Stimulated activated naive CD8-positive, alpha-beta T cell treated with anti-CD3 and anti-CD28 coated beads, Interleukin-15, amount 100 ng/mL, for 72 hours (primary cell): Measurements from ENCODE around the gene CCT8.
"Not testable (repeated sequence)": the region's sequence is repeated elsewhere in the genome, so short reads cannot be mapped to it uniquely, and the experiment has no call there.

Experiments used
- ATAC-seq: fragments of 150-1000 bp; cut with Tn5 transposase; 2 replicates; pipeline ENCODE4 v1.10.0; 2021; ENCODE audit warnings: mild to moderate bottlenecking, moderate library complexity
- DNase-seq, 2 donors: peaks; one replicate each; pipeline ENCODE4 v3.0.0; 2021 to 2022
- H3K27ac Mint-ChIP-seq, 2 donors: one replicate each; pipeline ENCODE4 v1.8.0; 2022; ENCODE audit warnings: mild to moderate bottlenecking in 2 of 2, mixed read lengths in 2 of 2, moderate library complexity in 2 of 2
- H3K27me3 Mint-ChIP-seq: one replicate; pipeline ENCODE4 v1.8.0; 2022; ENCODE audit warnings: mixed read lengths
- H3K4me1 Mint-ChIP-seq: one replicate; pipeline ENCODE4 v1.8.0; 2022; ENCODE audit warnings: mild to moderate bottlenecking, mixed read lengths
- H3K4me3 Mint-ChIP-seq, 2 donors: one replicate each; pipeline ENCODE4 v1.8.0; 2022; ENCODE audit warnings: mild to moderate bottlenecking in 2 of 2, mixed read lengths in 2 of 2, moderate library complexity in 1 of 2
- H3K9me3 Mint-ChIP-seq, 2 donors: one replicate each; pipeline ENCODE4 v1.8.0; 2022; ENCODE audit warnings: mixed read lengths in 2 of 2

Gene CCT8

DNA sequence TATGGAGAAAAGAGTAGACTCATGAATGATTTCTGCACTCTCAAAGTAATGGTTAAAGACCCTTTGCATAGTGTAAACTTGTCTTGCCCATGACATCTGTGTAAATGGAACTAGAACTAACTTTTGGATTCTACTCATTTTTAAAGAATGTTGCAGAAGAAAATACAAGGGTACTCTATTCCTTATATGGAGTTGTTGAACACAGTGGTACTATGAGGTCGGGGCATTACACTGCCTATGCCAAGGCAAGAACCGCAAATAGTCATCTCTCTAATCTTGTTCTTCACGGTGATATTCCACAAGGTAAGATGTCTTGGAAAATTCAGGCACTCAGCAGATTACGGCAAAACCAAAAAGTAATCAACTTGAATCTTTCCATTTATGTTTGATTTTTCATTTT lies 19.8 kb downstream of the CCT8 start:
- Mint-ChIP-seq H3K9me3 (no peaks in the 10 kb centered on the region), H3K4me3 (no peak overlapping the region), H3K27ac (no peak overlapping the region), H3K4me1 (no peaks in the 10 kb centered on the region), H3K27me3 (no peaks in the 10 kb centered on the region)
- DNase-seq (no peak), ATAC-seq (no peak)

DNA sequence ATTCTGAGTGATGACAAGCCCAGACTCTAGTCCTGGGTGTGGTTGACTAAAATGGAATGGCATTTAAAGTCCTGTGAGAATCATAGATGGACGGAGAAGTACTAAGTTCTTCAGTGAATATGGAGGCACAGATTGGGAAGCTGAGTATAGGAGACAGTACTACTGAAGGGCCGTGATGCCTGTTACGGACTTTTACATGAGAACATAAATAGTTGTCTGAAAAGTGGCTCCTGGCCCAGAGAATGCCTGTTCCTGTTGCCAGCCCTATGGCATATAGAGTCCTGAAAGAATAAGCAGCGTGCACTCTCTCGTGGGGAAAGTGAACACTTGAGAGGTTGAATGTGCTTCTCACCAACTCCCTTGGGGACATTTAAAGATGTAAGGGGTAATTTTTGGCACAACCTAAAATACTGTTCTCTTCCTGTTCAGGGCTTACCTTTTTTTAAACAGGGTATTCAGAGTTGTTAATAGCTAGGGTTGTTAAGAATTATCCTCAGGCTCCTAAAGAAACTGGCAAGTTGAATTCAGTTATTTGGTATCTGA lies 20.4 kb downstream of the CCT8 start:
- ATAC-seq (no peak), DNase-seq (no peak)
- Mint-ChIP-seq H3K27me3 (no peaks in the 10 kb centered on the region), H3K4me1 (no peaks in the 10 kb centered on the region), H3K9me3 (no peaks in the 10 kb centered on the region), H3K4me3 (no peak overlapping the region), H3K27ac (no peak overlapping the region)

DNA sequence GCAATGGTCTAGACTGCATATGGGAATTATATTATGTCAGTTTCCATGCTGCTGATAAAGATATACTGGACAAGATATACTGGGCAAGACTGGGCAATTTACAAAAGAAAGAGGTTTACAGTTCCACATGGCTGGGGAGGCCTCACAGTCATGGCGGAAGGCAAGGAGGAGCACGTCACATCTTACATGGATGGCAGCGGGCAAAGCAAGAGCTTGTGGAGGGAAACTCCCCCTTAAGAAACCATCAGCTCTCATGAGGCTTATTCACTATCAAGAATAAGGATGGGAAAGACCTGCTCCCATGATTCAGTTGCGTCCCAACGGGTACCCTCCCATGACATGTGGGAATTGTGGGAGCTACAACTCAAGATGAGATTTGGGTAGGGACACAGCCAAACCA lies 21.2 kb downstream of the CCT8 start:
- no peaks in the 10 kb centered on the region for H3K9me3 Mint-ChIP-seq
- no peak for DNase-seq
- H3K27me3 Mint-ChIP-seq: no peaks in the 10 kb centered on the region
- H3K4me3 Mint-ChIP-seq: no peak overlapping the region
- ATAC-seq: no peak
- H3K27ac Mint-ChIP-seq: no peak overlapping the region
- no peaks in the 10 kb centered on the region for H3K4me1 Mint-ChIP-seq

- DNase-seq (no peak), ATAC-seq (no peak)
- Mint-ChIP-seq H3K4me1 (peaks cover 6% of the 10 kb centered on the region), H3K4me3 (no peak overlapping the region), H3K9me3 (no peaks in the 10 kb centered on the region), H3K27ac (no peak overlapping the region), H3K27me3 (no peaks in the 10 kb centered on the region)
Measured at GRCh38 chr21:29034678-29035077, 38.8 kb downstream of the CCT8 start.

DNA sequence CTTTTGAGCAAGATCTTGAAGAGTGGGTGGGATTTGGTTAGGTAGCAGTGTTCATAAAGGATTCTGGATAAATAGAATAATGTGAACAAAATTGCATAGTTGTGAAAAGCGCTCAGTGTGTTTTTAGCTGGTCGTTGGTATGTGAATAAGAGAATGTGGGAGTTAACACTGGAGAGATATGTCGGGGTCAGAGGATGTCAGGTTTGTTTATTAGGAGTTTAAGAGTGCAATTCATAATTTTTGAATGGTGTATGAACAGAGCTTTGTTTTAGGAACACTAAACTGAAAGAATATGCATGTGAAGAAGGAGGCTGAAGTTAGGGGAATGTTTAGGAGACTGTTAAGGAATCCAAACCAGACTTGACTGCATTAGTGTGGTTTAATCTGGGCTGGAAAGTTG lies 39.6 kb downstream of the CCT8 start:
- Mint-ChIP-seq H3K4me3 (no peak overlapping the region), H3K27ac (peak overlapping the region; percentile 1 to 36), H3K27me3 (no peaks in the 10 kb centered on the region), H3K9me3 (no peaks in the 10 kb centered on the region), H3K4me1 (peaks cover 6% of the 10 kb centered on the region)
- no peak for ATAC-seq
- DNase-seq: no peak

GRCh38 chr21:29033301-29033700 lies 40.1 kb downstream of the CCT8 start:
- DNase-seq (no peak), ATAC-seq (no peak)
- H3K27me3 Mint-ChIP-seq: no peaks in the 10 kb centered on the region
- H3K9me3 Mint-ChIP-seq: no peaks in the 10 kb centered on the region
- peaks cover 6% of the 10 kb centered on the region for H3K4me1 Mint-ChIP-seq
- peak overlapping the region in 1 of 2 donors; percentile 1 for H3K27ac Mint-ChIP-seq
- no peak overlapping the region for H3K4me3 Mint-ChIP-seq

- Mint-ChIP-seq H3K9me3 (no peaks in the 10 kb centered on the region), H3K27me3 (no peaks in the 10 kb centered on the region), H3K4me3 (no peak overlapping the region), H3K27ac (peak overlapping the region; percentile 35 to 65), H3K4me1 (peaks cover 18% of the 10 kb centered on the region)
- DNase-seq (no peak), ATAC-seq (no peak)
Measured at GRCh38 chr21:29030909-29031308, 42.5 kb downstream of the CCT8 start.

DNA sequence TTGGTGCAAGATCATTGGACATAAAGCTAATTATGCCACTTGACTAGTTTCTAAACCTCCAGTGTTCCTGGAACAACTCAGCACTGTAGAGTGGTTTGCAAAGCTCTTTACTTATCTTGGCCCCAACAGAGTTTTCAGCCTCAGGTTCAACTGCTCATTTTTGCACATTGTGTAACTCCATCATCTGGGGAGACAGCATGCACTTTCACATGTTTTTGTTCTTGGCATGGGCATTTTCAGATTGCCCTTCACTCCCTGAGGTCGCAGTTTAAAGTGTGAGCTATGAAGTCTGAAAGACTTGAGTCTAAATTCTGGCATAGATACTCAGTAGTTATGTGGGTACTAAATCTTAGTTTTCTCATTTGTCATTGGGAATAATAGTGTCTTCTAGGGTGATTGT lies 43.9 kb downstream of the CCT8 start:
- Mint-ChIP-seq H3K4me3 (no peak overlapping the region), H3K9me3 (no peaks in the 10 kb centered on the region), H3K4me1 (peaks cover 24% of the 10 kb centered on the region), H3K27me3 (no peaks in the 10 kb centered on the region), H3K27ac (no peak overlapping the region)
- no peak for ATAC-seq
- DNase-seq: no peak

DNA sequence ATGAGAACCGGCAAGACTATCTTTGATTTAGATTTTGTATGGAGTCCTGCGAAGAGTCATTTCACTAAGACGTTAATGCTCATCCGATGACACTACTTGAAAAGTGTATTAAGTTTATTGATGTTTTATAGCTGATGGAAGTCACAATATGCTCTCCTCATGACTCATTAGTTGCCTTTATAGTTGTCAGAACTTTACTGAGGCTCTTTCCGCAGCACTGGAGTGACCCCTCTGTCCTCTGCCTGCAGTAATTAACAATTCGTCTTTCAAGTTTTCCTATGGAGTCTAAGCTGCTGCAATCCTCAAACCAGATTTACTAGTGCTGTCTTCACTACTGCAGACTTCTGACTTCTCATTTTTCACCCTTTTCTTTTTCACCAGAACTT lies 48.1 kb downstream of the CCT8 start:
- Mint-ChIP-seq H3K27ac (peak overlapping the region; percentile 97 to 100), H3K27me3 (no peaks in the 10 kb centered on the region), H3K4me3 (peak overlapping the region; percentile 98 to 99), H3K4me1 (peaks cover 50% of the 10 kb centered on the region), H3K9me3 (no peaks in the 10 kb centered on the region)
- peak; percentile 22 for ATAC-seq
- DNase-seq: no peak

DNA sequence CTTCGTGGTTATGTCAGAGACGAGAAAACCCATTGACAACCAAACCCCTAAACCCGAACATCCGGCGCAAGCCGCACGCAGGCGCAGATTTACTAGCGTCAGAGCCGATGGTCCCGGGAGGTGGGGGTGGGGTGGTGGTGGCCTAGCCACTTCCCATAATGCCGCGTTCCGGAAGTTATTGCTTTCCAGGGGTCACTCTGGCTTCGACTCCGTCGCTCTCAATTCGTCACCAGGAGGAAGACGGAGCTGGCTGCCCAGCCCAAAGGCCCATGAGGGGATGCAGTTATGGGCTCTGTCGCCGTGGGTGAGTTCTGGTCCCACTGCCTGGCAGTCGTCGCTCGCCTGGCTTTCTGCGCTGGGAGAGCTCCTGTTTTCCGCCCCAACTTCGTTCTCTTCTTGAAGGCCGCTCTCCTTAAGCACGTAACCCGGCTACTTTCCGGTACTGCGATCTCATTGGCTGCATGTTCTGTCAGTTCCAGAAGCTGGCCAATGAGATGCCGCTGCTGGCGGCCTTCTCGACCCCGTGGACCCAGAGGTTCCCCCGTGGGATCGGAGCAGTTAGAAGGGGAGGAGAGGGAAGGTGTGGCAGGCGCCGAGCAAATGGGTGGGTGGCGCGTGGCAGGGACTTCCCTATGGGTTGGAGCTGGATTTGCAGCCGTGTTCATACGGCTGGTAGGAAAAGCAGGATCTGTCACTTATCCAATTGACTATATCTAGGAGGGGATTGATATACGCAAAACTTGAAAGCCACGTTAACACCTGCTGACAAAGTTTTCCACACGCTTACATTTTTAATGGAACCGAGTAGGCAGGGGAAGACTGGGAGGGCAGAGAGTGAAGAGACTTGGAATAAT lies 48.7 kb downstream of the CCT8 start, which contains the start of gene USP16:
Gene USP16, plus strand, starts transcription at position 195 of the 854 bp plus-strand sequence. CDS start 3,246 bp downstream, outside the sequence.
- Mint-ChIP-seq H3K9me3 (no peaks in the 10 kb centered on the region), H3K27me3 (no peaks in the 10 kb centered on the region), H3K4me1 (peaks cover 53% of the 10 kb centered on the region), H3K27ac (peak within 1 kb of the TSS; percentile 97 to 100), H3K4me3 (peak within 1 kb of the TSS; percentile 98 to 99)
- peak; percentile 96 for ATAC-seq
- peak; percentile 96 for DNase-seq

DNA sequence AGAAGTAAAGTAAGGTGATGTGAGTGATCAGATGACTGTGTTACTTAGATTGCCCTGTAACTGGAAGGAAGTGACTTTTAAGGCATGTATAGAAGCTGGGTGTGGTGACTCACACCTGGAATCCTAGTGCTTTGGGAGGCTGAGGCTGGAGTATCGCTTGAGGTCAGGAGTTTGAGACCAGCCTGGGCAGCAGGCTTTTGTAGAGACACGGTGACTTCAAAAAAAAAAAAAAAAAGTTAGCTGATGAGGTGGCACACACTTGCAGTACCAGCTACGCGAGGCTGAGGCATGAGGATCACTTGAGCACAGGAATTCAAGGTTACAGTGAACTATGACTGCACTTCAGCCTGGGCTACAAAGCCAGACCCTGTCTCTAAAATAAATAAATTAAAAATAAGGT lies 51.3 kb downstream of the CCT8 start:
- H3K27ac Mint-ChIP-seq: peak overlapping the region; percentile 74 to 79
- H3K9me3 Mint-ChIP-seq: no peaks in the 10 kb centered on the region
- peak overlapping the region in 1 of 2 donors; percentile 35 for H3K4me3 Mint-ChIP-seq
- H3K4me1 Mint-ChIP-seq: peaks cover 65% of the 10 kb centered on the region
- ATAC-seq (no peak), DNase-seq (peak; percentile 25 to 33)
- no peaks in the 10 kb centered on the region for H3K27me3 Mint-ChIP-seq

DNA sequence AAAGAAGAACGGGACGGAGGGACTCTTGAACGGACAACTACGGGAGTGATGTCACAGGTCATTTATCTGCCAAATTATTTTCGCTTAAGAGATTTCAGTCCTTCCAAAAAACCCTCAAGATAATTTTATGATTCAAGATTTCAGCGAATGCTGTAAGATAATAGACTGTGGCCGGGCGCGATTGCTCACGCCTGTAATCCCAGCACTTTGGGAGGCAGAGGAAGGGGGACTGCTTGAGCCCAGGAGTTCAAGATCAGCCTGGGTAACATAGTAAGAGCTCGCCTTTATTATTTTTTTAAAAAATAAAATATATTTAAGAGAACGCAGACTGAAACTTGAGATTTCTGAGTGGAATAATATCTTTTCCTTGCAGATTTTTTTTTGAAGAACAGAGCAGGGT lies 54.9 kb downstream of the CCT8 start:
- peak overlapping the region; percentile 97 to 98 for H3K27ac Mint-ChIP-seq
- peaks cover 40% of the 10 kb centered on the region for H3K4me1 Mint-ChIP-seq
- H3K27me3 Mint-ChIP-seq: no peaks in the 10 kb centered on the region
- peak overlapping the region; percentile 72 to 89 for H3K4me3 Mint-ChIP-seq
- DNase-seq (no peak), ATAC-seq (no peak)
- H3K9me3 Mint-ChIP-seq: no peaks in the 10 kb centered on the region

GRCh38 chr21:29017639-29018237 lies 55.7 kb downstream of the CCT8 start:
- Mint-ChIP-seq H3K27me3 (no peaks in the 10 kb centered on the region), H3K4me1 (peaks cover 34% of the 10 kb centered on the region), H3K27ac (peak overlapping the region; percentile 78 to 89), H3K4me3 (peak overlapping the region; percentile 72 to 89), H3K9me3 (no peaks in the 10 kb centered on the region)
- ATAC-seq (no peak), DNase-seq (no peak)

DNA sequence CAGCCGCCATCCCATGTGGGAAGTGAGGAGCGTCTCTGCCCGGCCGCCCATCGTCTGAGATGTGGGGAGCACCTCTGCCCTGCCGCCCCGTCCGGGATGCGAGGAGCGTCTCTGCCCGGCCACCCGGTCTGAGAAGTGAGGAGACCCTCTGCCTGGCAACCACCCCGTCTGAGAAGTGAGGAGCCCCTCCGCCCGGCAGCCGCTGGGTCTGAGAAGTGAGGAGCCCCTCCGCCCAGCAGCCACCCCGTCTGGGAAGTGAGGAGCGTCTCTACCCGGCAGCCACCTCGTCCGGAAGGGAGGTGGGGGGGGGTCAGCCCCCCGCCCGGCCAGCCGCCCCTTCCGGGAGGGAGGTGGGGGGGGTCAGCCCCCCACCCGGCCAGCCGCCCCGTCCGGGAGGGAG lies 62.2 kb downstream of the CCT8 start:
- H3K27me3 Mint-ChIP-seq, ATAC-seq: not testable (repeated sequence)

GRCh38 chr21:29008367-29008766 lies 65.1 kb downstream of the CCT8 start:
- ATAC-seq (no peak), DNase-seq (no peak)
- no peaks in the 10 kb centered on the region for H3K9me3 Mint-ChIP-seq
- H3K4me1 Mint-ChIP-seq: peaks cover 10% of the 10 kb centered on the region
- H3K27ac Mint-ChIP-seq: peak overlapping the region in 1 of 2 donors; percentile 80
- H3K27me3 Mint-ChIP-seq: no peaks in the 10 kb centered on the region
- no peak overlapping the region for H3K4me3 Mint-ChIP-seq

More for the DNA sequence above, 62.2 kb downstream of the CCT8 start:
- not testable (repeated sequence) for H3K4me3 Mint-ChIP-seq, H3K9me3 Mint-ChIP-seq, H3K4me1 Mint-ChIP-seq, DNase-seq, H3K27ac Mint-ChIP-seq

DNA sequence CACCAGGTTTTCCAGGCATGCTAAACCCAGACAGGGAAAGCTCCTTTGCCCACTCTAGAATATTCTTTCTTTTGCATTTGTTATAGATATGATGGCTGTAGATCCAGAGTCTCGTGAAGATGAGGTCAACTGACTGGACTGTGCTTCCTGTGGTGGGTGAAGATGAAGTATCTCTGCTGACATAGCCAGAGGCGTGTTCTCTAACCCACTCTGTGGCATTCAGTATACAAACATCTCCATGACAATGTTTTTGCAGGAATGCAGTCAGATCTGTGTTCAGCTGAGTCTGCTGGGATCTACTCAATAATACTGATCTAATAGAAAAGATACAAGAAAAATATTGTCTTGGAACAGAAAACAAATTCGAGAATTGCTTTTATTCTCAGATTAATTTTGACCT lies 65.6 kb downstream of the CCT8 start:
- Mint-ChIP-seq H3K9me3 (no peaks in the 10 kb centered on the region), H3K27ac (no peak overlapping the region), H3K4me3 (no peak overlapping the region), H3K4me1 (peaks cover 10% of the 10 kb centered on the region), H3K27me3 (no peaks in the 10 kb centered on the region)
- ATAC-seq: no peak
- DNase-seq: no peak
